B cell (primary cell): Measurements from ENCODE around the gene PDCD6IP.

Source experiments
- EZH2 ChIP-seq: IDR thresholded peaks from 2 replicates; pipeline ENCODE4 v1.6.1; 2012; ENCODE audit warnings: borderline replicate concordance, low read depth, mild to moderate bottlenecking, moderate library complexity, low read length; ENCODE audit not compliant: insufficient read depth, poor library complexity, severe bottlenecking
- TF ChIP-seq, protein P1 (sequence below): fragments of 200-600 bp; IDR thresholded peaks from one replicate; pipeline ENCODE4 v1.8.0; 2022; ENCODE audit warnings: antibody characterized with exemption, mild to moderate bottlenecking

DNA sequence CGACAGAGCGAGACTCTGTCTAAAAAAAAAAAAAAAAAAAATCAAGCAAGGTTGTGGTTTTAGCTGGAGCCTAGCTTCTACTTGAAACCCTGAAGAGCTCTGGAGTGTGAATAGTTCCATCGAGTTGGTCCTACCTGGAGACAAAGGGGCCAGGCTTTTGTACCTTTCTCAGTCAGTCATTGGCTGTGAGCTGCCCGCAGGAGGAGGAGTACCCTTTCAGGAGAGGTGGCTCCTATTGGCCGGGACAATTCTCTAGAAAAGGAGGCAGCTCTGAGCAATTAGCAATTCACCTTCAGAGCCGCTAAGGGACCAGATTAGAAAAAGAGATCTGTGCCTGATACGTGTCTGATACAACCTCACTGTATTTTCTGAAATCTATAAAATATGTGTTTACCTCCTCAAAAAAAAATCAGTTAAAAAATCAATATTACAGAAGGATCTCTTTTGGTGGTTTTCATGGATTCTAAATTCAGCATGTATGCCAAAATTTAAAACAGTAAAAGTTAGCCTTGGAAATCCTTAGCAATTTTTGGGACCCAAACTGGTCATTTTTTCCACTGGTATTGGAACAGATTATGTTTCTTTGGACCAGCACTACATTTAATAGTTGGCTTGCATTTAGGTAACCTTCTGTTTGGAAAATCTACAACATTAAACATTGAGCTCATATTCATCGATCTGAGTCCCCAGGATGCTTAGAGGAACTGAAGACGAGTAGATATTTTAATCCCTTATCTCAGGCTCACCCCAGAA lies 29.7 kb upstream of the PDCD6IP start:
- TF ChIP-seq, protein P1, sequence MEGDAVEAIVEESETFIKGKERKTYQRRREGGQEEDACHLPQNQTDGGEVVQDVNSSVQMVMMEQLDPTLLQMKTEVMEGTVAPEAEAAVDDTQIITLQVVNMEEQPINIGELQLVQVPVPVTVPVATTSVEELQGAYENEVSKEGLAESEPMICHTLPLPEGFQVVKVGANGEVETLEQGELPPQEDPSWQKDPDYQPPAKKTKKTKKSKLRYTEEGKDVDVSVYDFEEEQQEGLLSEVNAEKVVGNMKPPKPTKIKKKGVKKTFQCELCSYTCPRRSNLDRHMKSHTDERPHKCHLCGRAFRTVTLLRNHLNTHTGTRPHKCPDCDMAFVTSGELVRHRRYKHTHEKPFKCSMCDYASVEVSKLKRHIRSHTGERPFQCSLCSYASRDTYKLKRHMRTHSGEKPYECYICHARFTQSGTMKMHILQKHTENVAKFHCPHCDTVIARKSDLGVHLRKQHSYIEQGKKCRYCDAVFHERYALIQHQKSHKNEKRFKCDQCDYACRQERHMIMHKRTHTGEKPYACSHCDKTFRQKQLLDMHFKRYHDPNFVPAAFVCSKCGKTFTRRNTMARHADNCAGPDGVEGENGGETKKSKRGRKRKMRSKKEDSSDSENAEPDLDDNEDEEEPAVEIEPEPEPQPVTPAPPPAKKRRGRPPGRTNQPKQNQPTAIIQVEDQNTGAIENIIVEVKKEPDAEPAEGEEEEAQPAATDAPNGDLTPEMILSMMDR: no peak
- TF ChIP-seq EZH2: no peak
